ENCODE data around the gene DDX39A.

DNA sequence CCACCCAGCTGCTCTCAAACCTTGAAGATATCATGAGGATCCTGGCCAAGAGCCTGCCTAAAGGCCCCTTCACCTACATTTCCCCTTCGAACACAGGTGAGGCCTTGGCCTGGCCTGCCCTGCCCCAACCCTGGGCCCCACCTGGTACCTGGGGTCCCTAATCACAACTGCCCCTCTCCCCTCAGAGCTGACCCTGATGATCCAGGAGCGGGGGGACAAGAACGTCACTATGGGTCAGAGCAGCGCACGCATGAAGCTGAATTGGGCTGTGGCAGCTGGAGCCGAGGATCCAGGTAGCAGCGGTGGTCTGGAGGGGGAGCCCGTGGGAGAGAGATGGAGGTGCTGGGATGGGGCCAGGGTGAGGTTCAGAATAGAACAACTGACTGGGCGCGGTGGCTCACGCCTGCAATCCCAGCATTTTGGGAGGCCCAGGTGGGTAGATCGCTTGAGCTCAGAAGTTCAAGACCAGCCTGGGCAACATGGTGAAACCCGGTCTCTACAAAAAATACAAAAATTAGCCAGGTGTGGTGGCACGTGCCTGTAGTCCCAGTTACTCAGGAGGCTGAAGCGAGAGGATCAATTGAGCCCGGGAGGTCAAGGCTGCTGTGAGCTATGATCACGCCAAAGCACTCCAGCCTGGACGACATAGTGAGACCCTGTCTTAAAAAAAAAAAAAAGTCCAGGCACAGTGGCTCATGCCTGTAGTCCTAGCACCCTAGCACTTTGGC is 17.5 kb downstream of the DDX39A start:
- TF ChIP-seq EZH2 (IDR thresholded peaks at IDR 0.05) (no peak), EZH2phosphoT487 (IDR thresholded peaks at IDR 0.05) (no peak)
- TF ChIP-seq, protein P1, sequence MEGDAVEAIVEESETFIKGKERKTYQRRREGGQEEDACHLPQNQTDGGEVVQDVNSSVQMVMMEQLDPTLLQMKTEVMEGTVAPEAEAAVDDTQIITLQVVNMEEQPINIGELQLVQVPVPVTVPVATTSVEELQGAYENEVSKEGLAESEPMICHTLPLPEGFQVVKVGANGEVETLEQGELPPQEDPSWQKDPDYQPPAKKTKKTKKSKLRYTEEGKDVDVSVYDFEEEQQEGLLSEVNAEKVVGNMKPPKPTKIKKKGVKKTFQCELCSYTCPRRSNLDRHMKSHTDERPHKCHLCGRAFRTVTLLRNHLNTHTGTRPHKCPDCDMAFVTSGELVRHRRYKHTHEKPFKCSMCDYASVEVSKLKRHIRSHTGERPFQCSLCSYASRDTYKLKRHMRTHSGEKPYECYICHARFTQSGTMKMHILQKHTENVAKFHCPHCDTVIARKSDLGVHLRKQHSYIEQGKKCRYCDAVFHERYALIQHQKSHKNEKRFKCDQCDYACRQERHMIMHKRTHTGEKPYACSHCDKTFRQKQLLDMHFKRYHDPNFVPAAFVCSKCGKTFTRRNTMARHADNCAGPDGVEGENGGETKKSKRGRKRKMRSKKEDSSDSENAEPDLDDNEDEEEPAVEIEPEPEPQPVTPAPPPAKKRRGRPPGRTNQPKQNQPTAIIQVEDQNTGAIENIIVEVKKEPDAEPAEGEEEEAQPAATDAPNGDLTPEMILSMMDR (IDR thresholded peaks at IDR 0.05): no peak

Data from neural progenitor cell (in vitro differentiated cells).